OCI-LY3 (cell line): ENCODE data around the gene FBN2.

Experiments used
- EZH2phosphoT487 ChIP-seq: fragments of 200-600 bp; shearing (Covaris generic); IDR thresholded peaks from 2 replicates; pipeline ENCODE4 v1.6.1; 2018; ENCODE audit warnings: antibody characterized with exemption, mixed run types, low read depth
- TF ChIP-seq, protein P1 (sequence below): fragments of 200-600, 300-600 bp; sonication (generic); IDR thresholded peaks from 2 replicates; pipeline ENCODE4 v1.5.1; 2014; ENCODE audit warnings: antibody characterized with exemption, low read length, low read depth

DNA sequence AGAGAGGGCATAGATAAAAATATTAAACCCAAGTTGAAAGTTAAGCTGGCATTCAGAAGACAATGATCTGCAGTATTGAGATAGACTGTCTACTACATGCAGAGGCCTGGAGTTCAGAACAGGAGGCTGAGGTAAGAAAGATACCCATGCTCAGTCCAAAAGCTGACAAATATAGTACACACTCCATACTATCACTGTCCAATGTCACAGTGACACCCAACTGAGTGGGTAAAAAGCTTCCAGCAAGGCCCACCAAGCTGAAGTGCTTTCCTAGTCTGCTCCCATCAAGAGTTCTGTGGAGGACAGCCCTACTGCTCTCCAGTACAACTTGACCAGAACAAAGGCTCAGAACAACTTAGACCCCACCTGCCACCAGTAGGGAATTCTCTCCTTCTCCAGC, 329.6 kb downstream of the FBN2 start:
- TF ChIP-seq, protein P1, sequence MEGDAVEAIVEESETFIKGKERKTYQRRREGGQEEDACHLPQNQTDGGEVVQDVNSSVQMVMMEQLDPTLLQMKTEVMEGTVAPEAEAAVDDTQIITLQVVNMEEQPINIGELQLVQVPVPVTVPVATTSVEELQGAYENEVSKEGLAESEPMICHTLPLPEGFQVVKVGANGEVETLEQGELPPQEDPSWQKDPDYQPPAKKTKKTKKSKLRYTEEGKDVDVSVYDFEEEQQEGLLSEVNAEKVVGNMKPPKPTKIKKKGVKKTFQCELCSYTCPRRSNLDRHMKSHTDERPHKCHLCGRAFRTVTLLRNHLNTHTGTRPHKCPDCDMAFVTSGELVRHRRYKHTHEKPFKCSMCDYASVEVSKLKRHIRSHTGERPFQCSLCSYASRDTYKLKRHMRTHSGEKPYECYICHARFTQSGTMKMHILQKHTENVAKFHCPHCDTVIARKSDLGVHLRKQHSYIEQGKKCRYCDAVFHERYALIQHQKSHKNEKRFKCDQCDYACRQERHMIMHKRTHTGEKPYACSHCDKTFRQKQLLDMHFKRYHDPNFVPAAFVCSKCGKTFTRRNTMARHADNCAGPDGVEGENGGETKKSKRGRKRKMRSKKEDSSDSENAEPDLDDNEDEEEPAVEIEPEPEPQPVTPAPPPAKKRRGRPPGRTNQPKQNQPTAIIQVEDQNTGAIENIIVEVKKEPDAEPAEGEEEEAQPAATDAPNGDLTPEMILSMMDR = no peak
- no peak for TF ChIP-seq EZH2phosphoT487
